GM12873 (cell line): ENCODE measurements around the gene ANLN.

Experiments
- TF ChIP-seq, protein P1 (sequence below): IDR thresholded peaks from 2 replicates; pipeline ENCODE4 v1.5.1; 2012; ENCODE audit warnings: low read depth, mild to moderate bottlenecking, moderate library complexity, low read length, control low read depth; ENCODE audit not compliant: insufficient read depth; ENCODE audit errors: missing control alignments

Gene ANLN

DNA sequence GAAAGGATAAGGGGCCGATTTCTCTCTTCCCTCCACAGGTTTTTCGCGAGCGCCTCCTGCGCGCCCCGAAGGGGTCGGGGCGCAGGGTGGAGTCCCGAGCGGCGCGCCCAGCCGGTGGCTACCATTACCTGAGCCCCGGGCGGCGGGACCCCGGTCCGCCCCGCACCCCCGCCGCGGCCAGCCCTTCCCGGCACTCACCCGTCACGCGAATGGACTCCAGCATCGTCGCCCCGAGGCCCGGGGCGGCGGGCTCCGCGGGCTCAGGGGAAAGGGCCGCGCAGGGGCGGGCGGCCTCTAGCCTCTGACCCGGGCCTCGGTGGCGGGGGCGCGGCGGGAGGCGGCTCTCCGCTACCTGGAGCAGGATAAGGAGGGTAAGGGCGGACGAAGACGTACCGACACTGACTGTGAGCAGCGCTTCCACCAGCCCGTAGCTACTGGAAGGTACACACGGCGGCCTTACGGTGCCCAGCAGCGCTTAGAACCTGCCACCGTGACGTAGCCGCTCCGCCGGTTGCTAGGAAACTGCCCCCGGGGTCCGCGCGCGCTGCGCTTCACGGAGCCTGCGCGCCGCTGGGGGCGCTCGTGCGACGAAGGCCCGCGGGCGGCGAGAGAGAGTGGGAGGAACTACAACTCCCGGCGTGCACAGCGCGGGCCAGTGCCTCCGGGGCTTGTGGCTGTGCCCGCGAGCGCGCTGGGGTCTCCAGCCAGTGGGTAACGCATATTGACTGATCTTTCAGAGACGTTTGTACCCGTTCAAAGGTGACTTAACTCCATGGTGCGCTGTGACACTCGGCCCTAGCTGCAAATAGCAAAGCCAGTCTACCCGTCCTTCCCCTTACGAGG is 22.7 kb upstream of the ANLN start:
- TF ChIP-seq, protein P1, sequence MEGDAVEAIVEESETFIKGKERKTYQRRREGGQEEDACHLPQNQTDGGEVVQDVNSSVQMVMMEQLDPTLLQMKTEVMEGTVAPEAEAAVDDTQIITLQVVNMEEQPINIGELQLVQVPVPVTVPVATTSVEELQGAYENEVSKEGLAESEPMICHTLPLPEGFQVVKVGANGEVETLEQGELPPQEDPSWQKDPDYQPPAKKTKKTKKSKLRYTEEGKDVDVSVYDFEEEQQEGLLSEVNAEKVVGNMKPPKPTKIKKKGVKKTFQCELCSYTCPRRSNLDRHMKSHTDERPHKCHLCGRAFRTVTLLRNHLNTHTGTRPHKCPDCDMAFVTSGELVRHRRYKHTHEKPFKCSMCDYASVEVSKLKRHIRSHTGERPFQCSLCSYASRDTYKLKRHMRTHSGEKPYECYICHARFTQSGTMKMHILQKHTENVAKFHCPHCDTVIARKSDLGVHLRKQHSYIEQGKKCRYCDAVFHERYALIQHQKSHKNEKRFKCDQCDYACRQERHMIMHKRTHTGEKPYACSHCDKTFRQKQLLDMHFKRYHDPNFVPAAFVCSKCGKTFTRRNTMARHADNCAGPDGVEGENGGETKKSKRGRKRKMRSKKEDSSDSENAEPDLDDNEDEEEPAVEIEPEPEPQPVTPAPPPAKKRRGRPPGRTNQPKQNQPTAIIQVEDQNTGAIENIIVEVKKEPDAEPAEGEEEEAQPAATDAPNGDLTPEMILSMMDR = peak; percentile 92

DNA sequence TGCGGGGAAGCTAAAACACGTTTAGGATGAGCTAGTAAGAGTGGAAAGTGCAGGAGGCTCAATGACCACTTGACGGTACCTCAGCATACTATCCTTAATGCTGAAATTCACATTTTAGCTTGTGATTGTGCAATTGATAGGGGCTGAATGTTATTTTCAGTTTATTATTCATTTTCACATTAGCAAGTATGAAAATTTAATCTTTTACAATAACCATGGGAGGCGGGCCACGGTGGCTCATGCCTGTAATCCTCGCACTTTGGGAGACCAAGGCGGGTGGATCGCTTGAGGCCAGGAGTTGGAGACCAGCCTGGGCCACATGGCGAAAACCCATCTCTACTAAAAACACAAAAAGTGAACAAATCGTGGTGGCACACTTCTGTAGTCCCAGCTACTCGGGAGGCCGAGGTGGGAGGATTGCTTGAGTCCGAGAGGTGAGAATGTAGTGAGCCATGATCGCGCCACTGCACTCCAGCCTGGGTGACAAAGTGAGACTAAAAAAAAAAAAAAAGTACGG is 22.0 kb upstream of the ANLN start:
- TF ChIP-seq, protein P1 = no peak

DNA sequence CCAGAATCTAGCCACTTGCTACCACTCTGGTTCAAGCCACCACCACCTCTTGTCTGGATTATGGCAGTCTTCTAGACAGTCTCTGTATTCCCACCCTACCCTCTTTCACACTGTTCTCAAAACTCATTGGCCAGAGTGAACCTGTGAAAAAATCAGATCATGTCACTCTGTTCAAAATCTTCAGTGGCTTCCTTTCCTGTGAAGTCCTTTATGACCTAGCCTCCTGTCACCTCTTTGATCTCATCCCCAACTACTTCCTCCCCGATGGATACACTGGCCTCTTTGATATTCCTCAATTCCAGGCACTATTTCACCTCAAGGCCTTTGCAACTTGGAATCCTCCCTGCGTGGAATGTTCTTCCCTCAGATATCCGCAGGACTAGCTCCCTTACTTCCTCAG is 21.2 kb upstream of the ANLN start:
- TF ChIP-seq, protein P1 = no peak

DNA sequence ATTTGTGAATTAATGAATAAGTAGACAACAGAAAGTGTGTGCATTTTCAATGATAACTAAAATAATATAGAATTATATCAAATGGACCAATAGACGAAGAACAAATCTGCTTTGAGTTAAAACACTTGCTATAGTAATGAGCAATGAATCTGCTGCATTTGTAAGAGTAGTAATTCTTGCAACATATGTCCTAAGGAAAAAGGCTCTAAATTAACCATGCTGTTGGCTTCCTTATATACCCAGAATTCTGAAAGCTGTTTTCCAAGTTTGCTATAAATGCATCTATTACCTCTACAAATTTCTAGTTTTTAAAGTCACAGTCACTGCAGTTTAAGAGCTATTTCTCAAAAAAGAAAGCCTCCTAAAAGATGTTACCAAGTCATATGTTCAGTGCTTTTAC is 20.5 kb upstream of the ANLN start:
- TF ChIP-seq, protein P1 = no peak

DNA sequence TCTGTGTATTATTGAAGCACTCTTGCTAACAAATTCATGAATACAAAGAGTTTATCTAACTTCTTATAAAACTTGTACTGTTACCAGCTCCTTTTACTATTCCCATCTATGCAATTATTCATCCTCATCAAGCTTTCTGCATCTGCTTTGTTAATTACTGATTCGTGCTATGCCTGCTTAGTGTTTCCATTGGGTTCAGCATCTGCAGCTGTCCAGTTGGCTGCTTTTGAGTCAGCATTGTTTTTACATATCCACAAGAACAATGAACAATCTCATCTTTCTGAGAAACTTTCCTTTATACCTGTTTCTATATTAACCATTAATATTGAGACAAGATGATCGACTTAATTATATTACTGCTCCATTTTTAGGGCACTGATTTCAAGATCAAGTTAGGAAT is 19.6 kb upstream of the ANLN start:
- TF ChIP-seq, protein P1 = no peak

DNA sequence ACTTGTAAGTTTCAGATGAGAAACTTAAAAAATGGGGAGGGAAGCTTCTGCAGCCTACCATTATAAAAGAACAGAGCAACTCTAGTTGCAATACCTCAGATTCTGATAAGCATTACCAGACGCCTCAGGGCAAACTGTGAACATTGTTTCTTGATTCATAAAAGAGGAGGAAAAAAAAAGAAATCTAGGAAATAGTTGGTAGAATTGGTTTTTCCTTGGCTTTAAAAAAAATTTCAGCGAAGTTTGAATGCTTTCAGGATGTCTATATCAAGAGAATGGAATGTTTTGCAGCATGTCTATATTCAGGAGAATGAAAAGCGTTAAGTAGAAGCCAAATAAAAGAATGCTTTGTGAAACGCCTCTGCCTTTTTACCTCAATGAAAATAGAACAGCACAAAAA is 17.5 kb upstream of the ANLN start:
- TF ChIP-seq, protein P1 = no peak

DNA sequence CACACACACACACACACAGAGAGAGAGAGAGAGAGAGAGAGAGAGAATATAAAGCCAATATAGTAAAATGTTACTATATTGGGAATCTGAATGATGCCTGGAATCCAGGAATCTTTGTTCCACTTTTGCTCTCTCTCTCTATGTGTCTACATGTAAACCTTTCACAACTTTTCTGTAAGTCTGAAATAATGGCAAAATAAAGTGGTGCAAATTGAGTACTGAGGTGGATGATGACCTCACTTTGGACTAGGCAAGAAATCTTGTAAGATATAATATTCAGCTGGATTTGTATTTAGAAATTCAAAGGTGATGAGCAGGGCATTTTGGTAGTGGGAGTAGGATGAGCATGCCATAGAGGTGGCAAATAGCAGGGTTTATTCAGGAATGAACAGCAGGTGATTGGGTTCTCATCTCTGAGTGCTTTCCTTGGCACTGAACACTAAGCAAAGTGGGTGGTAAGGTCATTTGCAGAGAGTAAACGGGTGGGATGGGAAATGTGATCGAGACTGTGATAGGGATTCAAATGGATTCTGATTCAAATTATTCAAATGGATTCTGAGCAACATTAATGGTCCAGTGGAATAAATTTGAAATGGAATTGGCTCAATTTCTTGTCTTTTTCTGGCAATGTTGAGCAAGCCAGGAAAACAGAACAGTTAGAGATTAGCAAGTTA is 9.7 kb upstream of the ANLN start:
- TF ChIP-seq, protein P1 = no peak
